Thyroid gland (tissue), 4 donors: ENCODE results near the gene ADAMTS15.

Experiments used
- POLR2A ChIP-seq, 2 donors: fragments of 450-650 bp; IDR thresholded peaks; one replicate each; pipeline ENCODE4 v1.6.1; 2017; ENCODE audit warnings: antibody characterized with exemption in 2 of 2, mild to moderate bottlenecking in 2 of 2, moderate library complexity in 1 of 2
- TF ChIP-seq, protein P1 (sequence below), 6 experiments: fragments of 200-600 bp in 3 of 6; fragments of 450-650 bp in 3 of 6; sonication (generic) in 3 of 6; IDR thresholded peaks; one replicate each; pipeline ENCODE4 v1.5.1; 2016 to 2019; ENCODE audit warnings: antibody characterized with exemption in 6 of 6, mild to moderate bottlenecking in 2 of 6, inconsistent platforms in 1 of 6, moderate library complexity in 1 of 6

DNA sequence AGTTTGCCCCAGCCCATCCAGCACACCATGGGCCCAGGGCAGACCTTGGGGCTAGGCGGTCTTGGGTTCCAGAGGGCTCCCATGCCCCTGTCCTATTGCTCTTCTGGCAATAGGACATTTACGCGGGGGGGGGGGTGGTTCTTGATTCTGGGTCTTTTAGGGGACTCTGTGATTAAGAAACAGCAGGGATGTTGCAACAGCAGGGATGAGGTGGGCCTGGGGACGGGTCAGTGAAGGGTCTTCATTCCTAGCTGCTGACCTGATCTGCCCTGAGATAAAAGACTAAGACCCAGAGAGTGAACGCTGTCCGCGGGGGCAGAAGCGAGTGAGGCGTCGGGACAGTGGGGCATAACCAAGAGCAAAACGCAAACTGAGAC, 418 bp upstream of the ADAMTS15 start:
- TF ChIP-seq, protein P1, sequence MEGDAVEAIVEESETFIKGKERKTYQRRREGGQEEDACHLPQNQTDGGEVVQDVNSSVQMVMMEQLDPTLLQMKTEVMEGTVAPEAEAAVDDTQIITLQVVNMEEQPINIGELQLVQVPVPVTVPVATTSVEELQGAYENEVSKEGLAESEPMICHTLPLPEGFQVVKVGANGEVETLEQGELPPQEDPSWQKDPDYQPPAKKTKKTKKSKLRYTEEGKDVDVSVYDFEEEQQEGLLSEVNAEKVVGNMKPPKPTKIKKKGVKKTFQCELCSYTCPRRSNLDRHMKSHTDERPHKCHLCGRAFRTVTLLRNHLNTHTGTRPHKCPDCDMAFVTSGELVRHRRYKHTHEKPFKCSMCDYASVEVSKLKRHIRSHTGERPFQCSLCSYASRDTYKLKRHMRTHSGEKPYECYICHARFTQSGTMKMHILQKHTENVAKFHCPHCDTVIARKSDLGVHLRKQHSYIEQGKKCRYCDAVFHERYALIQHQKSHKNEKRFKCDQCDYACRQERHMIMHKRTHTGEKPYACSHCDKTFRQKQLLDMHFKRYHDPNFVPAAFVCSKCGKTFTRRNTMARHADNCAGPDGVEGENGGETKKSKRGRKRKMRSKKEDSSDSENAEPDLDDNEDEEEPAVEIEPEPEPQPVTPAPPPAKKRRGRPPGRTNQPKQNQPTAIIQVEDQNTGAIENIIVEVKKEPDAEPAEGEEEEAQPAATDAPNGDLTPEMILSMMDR (IDR thresholded peaks at IDR 0.05) = no peak
- TF ChIP-seq POLR2A (IDR thresholded peaks at IDR 0.05) = no peak
